ENCODE measurements around the gene RNF145.

RNF145 gene

DNA sequence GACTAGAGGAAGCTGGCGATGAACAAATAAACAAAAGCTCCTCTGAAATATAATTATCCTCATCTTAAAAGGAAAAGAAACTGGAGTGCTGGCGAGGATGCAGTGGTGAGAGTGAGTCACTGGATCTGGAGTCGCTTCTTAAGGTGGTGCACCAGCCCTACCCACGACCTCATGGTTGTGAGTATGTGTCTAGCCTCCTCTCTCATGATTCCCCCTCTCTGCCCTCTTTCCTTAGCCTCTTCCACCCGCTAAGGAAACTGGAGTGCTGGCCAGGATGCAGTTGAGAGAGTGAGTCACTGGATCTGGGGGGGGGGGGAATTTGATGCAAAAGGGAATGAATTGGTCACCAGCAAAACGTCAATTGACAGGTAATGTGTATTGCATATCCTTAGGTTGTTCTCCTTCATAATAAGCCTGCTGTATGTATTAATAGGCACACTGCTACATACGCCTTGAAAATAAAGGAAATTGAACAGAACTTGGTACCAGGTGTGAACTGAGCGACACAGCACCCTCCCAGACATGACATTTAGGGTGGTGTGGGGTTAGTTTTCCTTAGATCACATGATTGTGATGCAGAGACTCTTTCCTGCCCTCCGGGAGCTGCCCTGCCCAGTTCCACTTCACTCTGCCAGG is 73.3 kb downstream of the RNF145 start:
- WGBS (ENCODE audit: extremely low coverage, insufficient coverage, low lambda C conversion rate), result no CpG with 5 or more reads among the region's 9 CpGs
- DNase-seq, result peak; percentile 10
- no peak overlapping the region for H3K4me3 ChIP-seq (ENCODE audit: low read length)

DNA sequence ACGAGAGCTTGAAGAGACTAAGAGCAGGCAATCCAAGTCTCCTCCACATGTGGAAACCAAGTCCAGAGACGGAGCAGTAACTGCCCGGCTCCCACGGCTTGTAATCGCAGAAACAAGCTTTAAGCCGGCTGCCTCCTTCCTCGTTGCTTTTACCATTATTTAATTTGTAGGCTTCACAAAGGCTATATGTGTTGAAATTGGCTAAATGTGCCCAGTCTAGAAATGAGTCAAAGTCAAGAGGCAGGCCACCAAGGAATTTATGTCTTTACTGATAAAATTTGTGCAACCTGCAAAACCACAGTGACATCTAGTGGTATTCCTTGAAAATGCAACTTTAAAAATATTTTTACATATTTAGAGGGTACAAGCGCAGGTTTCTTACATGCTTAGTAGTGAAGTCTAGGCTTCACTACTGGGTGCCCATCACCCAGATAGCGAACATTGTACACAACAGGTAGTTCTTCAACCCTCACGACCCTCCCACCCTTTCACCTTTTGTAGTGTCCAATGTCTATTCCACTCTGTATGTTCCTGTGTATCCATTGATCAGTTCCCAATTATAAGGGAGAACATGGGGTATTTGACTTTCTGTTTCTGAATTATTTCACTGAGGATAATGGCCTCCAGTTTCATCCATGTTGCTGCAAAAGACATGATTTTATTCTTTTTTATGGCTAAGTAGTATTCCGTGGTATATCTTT is 76.2 kb downstream of the RNF145 start:
- H3K27me3 ChIP-seq (ENCODE audit: insufficient read depth, low read length, poor library complexity), result no peaks in the 10 kb centered on the region
- no peaks in the 10 kb centered on the region for H3K79me2 ChIP-seq (ENCODE audit: control insufficient read depth, insufficient read depth, low read length)
- H3K56ac ChIP-seq (ENCODE audit: low read length), result no peak overlapping the region
- WGBS (ENCODE audit: extremely low coverage, insufficient coverage, low lambda C conversion rate), result no CpG with 5 or more reads among the region's 11 CpGs
- no peak overlapping the region for H4K5ac ChIP-seq (ENCODE audit: low read length)
- no peak overlapping the region for H2BK15ac ChIP-seq (replicated peaks; ENCODE audit: low read depth)
- H3K36me3 ChIP-seq (ENCODE audit: control insufficient read depth, insufficient read depth, low read length), result no peaks in the 10 kb centered on the region
- H3K4me1 ChIP-seq (ENCODE audit: control insufficient read depth, low read depth, low read length), result no peaks in the 10 kb centered on the region
- H3K4me3 ChIP-seq (ENCODE audit: low read length), result no peak overlapping the region
- no peak overlapping the region for H3K18ac ChIP-seq (ENCODE audit: low read length)
- no peak overlapping the region for H3K9ac ChIP-seq (ENCODE audit: low read length)
- H2BK120ac ChIP-seq (ENCODE audit: low read depth, low read length), result no peak overlapping the region
- H3K4ac ChIP-seq (ENCODE audit: low read depth, low read length), result no peak overlapping the region
- peak; percentile 27 for DNase-seq
- no peak overlapping the region for H2AK5ac ChIP-seq (ENCODE audit: low read length)
- H4K8ac ChIP-seq (ENCODE audit: low read depth, low read length), result no peak overlapping the region
- no peaks in the 10 kb centered on the region for H3K79me1 ChIP-seq (ENCODE audit: low read length)
- no peak overlapping the region for H3K27ac ChIP-seq (ENCODE audit: low read depth, low read length)
- H3K4me2 ChIP-seq (ENCODE audit: low read length), result no peak overlapping the region
- no peak overlapping the region for H2BK5ac ChIP-seq (ENCODE audit: low read length)
- H3K23ac ChIP-seq (ENCODE audit: low read length), result no peak overlapping the region

More for the DNA sequence above, 73.3 kb downstream of the RNF145 start:
- Histone ChIP-seq H3K56ac (ENCODE audit: low read length) (no peak overlapping the region), H4K8ac (ENCODE audit: low read depth, low read length) (no peak overlapping the region), H3K27me3 (ENCODE audit: insufficient read depth, low read length, poor library complexity) (no peaks in the 10 kb centered on the region), H3K27ac (ENCODE audit: low read depth, low read length) (no peak overlapping the region), H2BK5ac (ENCODE audit: low read length) (no peak overlapping the region), H3K4me1 (ENCODE audit: control insufficient read depth, low read depth, low read length) (no peaks in the 10 kb centered on the region), H3K18ac (ENCODE audit: low read length) (no peak overlapping the region), H3K79me1 (ENCODE audit: low read length) (no peaks in the 10 kb centered on the region), H3K79me2 (ENCODE audit: control insufficient read depth, insufficient read depth, low read length) (no peaks in the 10 kb centered on the region), H3K4ac (ENCODE audit: low read depth, low read length) (no peak overlapping the region), H3K9ac (ENCODE audit: low read length) (no peak overlapping the region), H2BK120ac (ENCODE audit: low read depth, low read length) (no peak overlapping the region), H3K4me2 (ENCODE audit: low read length) (no peak overlapping the region), H4K5ac (ENCODE audit: low read length) (no peak overlapping the region), H3K36me3 (ENCODE audit: control insufficient read depth, insufficient read depth, low read length) (no peaks in the 10 kb centered on the region), H3K23ac (ENCODE audit: low read length) (no peak overlapping the region), H2AK5ac (ENCODE audit: low read length) (no peak overlapping the region), H2BK15ac (replicated peaks; ENCODE audit: low read depth) (no peak overlapping the region)

DNA sequence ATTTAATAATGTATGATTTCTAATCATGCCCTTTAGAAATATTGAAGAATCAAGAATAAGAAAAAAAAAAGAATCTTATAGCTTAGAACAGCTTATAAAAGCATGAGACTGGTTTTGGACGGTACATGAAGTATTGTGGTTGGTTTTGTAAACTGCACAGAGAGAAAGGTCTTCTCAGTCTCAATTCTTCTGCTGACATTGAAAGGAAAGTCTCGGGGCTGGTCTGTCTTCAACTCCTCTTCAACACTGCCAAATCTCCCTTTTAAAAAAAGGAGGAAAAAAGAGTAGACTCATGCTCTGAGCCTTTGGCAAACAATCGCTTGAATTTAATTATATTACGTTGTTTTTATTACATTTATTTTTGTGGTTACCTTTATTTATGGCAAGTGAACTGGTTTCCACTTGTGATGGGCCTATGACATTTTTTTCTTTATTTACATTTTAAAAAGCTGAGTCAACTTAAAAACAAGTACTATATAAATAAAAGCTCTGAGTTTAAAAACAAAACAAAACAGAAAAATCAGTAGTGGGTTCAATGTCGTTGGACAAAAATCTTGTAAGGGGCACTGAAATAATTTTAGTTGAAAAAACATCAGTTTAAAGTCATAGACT is 76.8 kb downstream of the RNF145 start:
- Histone ChIP-seq H3K27ac (ENCODE audit: low read depth, low read length) (no peak overlapping the region), H3K79me1 (ENCODE audit: low read length) (no peaks in the 10 kb centered on the region), H2BK5ac (ENCODE audit: low read length) (no peak overlapping the region), H3K4ac (ENCODE audit: low read depth, low read length) (no peak overlapping the region), H4K8ac (ENCODE audit: low read depth, low read length) (no peak overlapping the region), H3K4me2 (ENCODE audit: low read length) (no peak overlapping the region), H2BK15ac (replicated peaks; ENCODE audit: low read depth) (no peak overlapping the region), H3K9ac (ENCODE audit: low read length) (no peak overlapping the region), H4K5ac (ENCODE audit: low read length) (no peak overlapping the region), H3K27me3 (ENCODE audit: insufficient read depth, low read length, poor library complexity) (no peaks in the 10 kb centered on the region), H2AK5ac (ENCODE audit: low read length) (no peak overlapping the region), H3K79me2 (ENCODE audit: control insufficient read depth, insufficient read depth, low read length) (no peaks in the 10 kb centered on the region), H3K18ac (ENCODE audit: low read length) (no peak overlapping the region), H3K23ac (ENCODE audit: low read length) (no peak overlapping the region), H3K4me1 (ENCODE audit: control insufficient read depth, low read depth, low read length) (no peaks in the 10 kb centered on the region), H3K36me3 (ENCODE audit: control insufficient read depth, insufficient read depth, low read length) (no peaks in the 10 kb centered on the region), H3K4me3 (ENCODE audit: low read length) (no peak overlapping the region), H3K56ac (ENCODE audit: low read length) (no peak overlapping the region), H2BK120ac (ENCODE audit: low read depth, low read length) (no peak overlapping the region)
- no peak for DNase-seq
- no CpG with 5 or more reads among the region's 5 CpGs for WGBS (ENCODE audit: extremely low coverage, insufficient coverage, low lambda C conversion rate)

DNA sequence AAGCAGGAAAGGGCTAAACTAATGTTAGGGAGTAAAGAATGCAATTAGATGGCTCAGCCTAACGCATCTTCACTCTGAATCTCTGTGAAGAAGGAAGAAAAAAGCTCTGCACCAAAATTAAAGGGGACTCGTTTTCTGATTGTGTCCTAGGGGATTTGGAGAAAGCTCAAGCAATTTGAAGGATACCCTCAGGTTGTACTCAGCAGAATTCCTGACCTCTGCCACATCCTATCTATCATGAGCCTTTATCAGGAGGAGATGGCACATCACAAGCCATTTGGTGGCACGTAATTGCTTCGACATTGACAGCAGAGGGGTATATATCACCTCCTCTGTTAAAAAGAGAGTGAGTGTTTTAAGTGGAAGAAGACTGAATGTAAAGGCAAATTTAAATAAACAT is 77.4 kb downstream of the RNF145 start:
- peak; percentile 44 for DNase-seq
- Histone ChIP-seq H3K4me1 (ENCODE audit: control insufficient read depth, low read depth, low read length) (no peaks in the 10 kb centered on the region), H3K18ac (ENCODE audit: low read length) (no peak overlapping the region), H3K79me2 (ENCODE audit: control insufficient read depth, insufficient read depth, low read length) (no peaks in the 10 kb centered on the region), H3K4ac (ENCODE audit: low read depth, low read length) (no peak overlapping the region), H3K4me3 (ENCODE audit: low read length) (no peak overlapping the region), H3K27me3 (ENCODE audit: insufficient read depth, low read length, poor library complexity) (no peaks in the 10 kb centered on the region), H2BK120ac (ENCODE audit: low read depth, low read length) (no peak overlapping the region), H3K79me1 (ENCODE audit: low read length) (no peaks in the 10 kb centered on the region), H3K9ac (ENCODE audit: low read length) (no peak overlapping the region), H3K56ac (ENCODE audit: low read length) (no peak overlapping the region), H2BK15ac (replicated peaks; ENCODE audit: low read depth) (no peak overlapping the region), H3K36me3 (ENCODE audit: control insufficient read depth, insufficient read depth, low read length) (no peaks in the 10 kb centered on the region), H3K23ac (ENCODE audit: low read length) (no peak overlapping the region), H3K4me2 (ENCODE audit: low read length) (no peak overlapping the region), H3K27ac (ENCODE audit: low read depth, low read length) (no peak overlapping the region), H2BK5ac (ENCODE audit: low read length) (no peak overlapping the region), H4K5ac (ENCODE audit: low read length) (no peak overlapping the region), H4K8ac (ENCODE audit: low read depth, low read length) (no peak overlapping the region), H2AK5ac (ENCODE audit: low read length) (no peak overlapping the region)
- no CpG with 5 or more reads among the region's 4 CpGs for whole genome bisulfite sequencing (ENCODE audit: extremely low coverage, insufficient coverage, low lambda C conversion rate)

DNA sequence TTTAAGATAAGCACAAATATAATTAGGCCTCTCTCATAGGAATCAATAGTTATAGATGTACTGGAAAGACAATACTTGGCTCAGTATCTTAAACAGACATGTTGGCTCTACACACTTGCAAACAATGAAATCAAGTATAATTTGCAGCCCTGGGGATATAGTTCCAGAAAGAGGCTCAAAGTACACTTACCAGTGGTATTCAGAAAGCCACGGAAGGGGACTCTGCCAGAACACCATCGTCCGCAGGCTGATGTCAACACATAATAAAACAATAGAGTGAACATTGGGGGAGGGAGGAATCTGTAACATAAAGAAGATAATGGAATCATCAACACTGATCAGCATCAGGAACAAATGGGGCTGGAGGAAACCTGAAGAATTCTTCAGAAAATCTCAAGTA is 78.5 kb downstream of the RNF145 start:
- Histone ChIP-seq H3K79me2 (ENCODE audit: control insufficient read depth, insufficient read depth, low read length) (no peaks in the 10 kb centered on the region), H3K9ac (ENCODE audit: low read length) (no peak overlapping the region), H2BK5ac (ENCODE audit: low read length) (no peak overlapping the region), H3K4me2 (ENCODE audit: low read length) (no peak overlapping the region), H3K56ac (ENCODE audit: low read length) (no peak overlapping the region), H4K5ac (ENCODE audit: low read length) (no peak overlapping the region), H2AK5ac (ENCODE audit: low read length) (no peak overlapping the region), H3K27ac (ENCODE audit: low read depth, low read length) (no peak overlapping the region), H3K4me1 (ENCODE audit: control insufficient read depth, low read depth, low read length) (no peaks in the 10 kb centered on the region), H4K8ac (ENCODE audit: low read depth, low read length) (no peak overlapping the region), H3K27me3 (ENCODE audit: insufficient read depth, low read length, poor library complexity) (no peaks in the 10 kb centered on the region), H3K4me3 (ENCODE audit: low read length) (no peak overlapping the region), H2BK15ac (replicated peaks; ENCODE audit: low read depth) (no peak overlapping the region), H3K36me3 (ENCODE audit: control insufficient read depth, insufficient read depth, low read length) (no peaks in the 10 kb centered on the region), H3K18ac (ENCODE audit: low read length) (no peak overlapping the region), H3K23ac (ENCODE audit: low read length) (no peak overlapping the region), H2BK120ac (ENCODE audit: low read depth, low read length) (no peak overlapping the region), H3K4ac (ENCODE audit: low read depth, low read length) (no peak overlapping the region), H3K79me1 (ENCODE audit: low read length) (no peaks in the 10 kb centered on the region)
- no CpG with 5 or more reads among the region's 3 CpGs for WGBS (ENCODE audit: extremely low coverage, insufficient coverage, low lambda C conversion rate)
- no peak for DNase-seq

Measured in mesendoderm (in vitro differentiated cells).